GM21825 (cell line): ENCODE results near the gene SEC24C.

Source experiments
- ATAC-seq: cut with Tn5 transposase; IDR thresholded peaks from one replicate; pipeline ENCODE4 v1.9.1; 2021; ENCODE audit warnings: mild to moderate bottlenecking, moderate library complexity; ENCODE audit not compliant: unreplicated experiment

Gene SEC24C

DNA sequence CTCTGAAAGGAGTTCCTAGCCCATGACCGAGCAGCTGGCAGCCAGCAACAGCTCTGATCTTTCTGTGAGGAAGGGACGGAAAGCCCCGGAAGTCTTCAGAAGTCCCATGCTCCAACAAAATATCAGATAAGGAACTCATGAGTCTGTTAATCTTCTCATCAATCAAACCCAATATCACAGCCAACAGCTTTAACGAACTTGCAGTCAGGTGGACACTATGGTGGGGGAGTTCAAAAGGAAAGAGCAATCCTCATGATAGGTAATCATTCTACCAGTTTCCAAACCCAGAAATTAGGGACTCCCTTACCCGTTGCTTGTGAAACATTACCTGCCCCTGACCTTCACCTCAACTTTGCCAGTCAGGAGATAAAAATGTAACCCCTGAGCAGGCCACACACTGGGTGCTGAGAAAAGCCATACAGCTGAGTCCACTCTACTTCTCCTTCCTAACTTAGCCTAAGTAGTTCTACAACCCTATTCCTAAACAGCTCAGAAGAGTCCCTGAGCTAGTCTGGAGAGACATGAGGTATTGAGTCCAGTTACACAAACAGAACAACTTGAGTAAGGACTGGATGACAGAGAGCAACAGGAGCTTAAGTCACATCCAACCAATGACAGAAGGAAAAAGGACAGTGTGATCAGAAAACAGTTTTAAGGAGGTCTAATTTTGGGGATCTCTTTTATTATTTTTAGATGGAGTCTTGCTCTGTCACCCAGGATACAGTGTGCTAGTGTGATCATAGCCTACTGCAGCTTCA, 65.1 kb downstream of the SEC24C start:
- no peak for ATAC-seq

DNA sequence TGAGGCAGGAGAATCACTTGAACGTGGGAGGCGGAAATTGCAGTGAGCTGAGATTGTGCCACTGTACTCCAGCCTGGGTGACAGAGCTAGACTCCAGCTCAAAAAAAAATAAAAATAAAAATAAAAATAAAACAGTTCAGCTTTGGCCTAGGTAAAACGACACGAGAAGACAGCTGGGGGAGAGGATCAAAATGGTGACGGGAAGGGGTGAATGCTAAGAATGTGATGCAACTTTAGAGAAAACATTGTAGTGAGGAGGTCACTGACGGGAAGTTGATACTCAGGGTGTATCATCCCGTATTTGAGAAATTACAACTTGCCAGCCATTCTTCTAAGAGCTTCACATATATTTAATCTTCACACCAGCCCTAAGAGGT, 66.2 kb downstream of the SEC24C start:
- no peak for ATAC-seq

DNA sequence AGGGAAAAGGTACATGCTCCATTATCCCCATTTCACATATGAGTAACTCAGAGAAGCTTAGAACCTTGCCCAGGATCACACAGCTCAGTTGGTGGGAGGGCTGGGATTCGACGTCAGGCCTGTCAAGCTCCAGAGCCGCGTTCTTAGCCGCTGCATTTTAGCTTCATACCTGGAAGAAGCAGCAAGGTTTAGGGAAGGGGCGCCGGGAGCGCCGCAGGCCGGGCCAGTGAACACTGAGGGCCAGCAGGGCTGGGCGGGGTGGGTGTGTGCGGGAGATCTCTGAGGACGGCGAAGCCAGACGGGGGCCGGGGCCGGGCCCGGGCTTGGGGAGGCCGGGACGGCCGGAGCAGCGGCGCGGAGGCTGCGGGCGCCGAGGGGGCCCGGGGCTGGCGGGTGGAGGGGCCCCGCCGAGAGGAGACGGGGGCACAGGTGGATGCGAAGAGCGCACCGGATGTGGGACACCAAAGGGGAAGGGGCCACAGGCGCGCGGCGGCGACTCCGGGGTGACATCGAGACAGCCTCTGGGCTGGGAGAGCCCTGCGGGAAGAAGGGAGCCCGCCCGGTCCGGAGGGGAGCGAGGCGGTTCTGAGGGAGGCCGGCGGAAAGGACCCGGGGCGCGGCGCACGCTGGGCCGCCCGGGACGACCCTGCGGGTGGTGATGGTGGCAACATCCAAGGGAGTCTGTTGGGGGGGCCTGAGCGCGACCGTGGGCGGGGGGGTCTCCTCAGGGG, 66.7 kb downstream of the SEC24C start:
- ATAC-seq = peak; percentile 23

DNA sequence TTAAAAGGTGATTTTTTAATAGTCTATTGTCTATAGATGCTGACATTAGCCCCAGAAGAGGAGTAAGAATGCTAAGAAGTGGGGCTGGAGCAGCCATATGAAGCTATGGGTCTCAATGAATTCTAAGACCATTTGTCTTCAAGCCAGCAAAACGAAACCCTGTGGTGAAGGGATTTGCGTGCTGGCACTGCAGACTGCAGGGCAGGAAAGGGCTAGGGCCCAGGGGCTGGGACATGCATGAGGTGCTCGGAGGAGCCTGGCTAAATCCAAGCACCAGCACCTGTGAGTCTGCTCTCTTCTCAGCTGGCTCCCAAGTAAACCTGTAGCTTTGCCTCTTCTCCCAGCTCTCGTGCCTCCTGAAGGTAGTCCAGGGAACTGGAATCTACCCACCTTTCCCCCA, 68.5 kb downstream of the SEC24C start:
- ATAC-seq = no peak

DNA sequence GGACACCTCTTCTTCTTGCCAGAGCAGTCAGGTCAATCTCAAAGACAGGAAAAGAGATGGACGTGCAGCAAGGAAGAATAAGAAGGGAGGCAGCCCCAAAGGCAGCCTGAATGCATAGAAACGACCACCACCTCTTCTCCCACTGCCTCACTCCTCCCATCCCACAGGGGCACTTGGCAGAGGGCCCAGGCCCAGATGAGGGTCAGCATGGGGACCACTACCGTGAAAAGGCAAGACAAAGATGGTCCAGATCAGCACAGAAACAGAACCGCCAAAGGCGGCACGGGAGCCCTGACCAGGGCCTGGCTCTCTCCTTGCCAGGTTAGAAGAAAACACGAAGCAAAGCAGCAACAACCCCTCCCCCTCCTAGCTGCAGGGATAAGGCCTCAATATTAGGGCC, 69.2 kb downstream of the SEC24C start:
- no peak for ATAC-seq

DNA sequence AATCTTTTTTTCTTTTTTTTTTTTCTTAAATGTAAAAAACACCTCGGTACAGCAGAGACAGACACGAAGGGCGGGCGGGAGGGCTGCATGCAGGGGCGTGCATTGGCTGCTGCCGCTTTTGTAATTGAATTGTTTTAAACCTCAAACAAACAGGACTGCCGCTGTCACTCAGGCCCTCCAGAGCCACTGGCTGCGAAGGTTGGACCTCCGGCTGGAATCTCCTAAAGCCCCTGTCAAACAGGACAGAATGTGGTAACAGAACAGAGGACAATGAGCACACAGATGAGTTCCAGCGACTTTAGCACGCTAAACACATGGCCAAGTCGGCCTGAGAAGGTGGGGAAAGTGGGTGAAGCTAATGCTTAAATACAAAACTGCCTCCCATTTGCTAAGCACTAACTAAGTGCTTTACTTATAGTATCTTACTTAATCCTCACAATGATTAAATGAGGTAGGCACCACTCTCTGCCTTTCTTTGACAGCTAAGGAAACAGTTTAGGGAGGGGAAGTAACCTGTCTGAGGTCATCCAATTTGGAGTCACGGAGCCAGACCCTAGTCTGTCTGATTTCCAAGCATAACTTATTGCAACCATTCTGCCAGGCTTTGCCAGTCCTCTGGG, 70.2 kb downstream of the SEC24C start:
- no peak for ATAC-seq

DNA sequence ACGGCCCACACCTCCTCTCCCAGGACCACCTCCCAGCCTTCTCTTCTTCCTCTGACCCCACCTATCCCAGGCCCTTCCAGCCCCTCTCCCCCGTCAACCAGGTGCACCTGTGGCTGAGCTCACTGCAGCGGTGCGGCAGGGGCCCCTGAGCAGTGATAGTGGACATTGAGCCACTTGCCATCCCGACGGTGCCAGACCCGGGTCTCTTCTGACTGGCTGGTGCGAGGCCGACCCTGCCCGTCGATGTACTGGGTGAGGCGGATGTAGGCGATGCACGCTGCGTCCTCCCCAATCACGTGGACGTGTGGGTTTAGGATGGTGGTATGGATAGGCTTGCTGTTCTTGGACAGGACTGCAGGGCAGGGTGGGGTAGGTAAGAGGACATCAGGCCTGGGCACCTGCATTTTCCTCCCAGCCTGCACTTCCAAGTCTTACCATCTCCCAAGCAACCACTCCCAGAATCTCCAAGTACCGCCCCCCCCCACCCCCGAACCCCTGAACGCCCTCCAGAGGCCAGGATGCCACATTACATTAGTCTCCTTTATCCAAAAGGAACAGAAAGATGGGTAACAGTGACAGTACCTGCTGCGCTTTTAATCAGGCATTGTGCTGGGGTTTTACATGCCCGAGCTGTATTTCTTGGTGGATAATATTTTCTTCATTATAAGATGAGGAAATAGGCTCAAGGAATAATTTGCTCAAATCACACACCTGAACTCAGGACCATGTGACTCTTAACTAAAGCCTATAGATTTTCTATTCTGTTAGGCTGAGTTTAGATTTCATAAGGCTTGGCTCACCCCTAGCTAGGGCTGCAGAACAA, 70.9 kb downstream of the SEC24C start:
- no peak for ATAC-seq

- no peak for ATAC-seq
Measured at GRCh38 chr10:73815719-73816030, 71.5 kb downstream of the SEC24C start.

- no peak for ATAC-seq
Measured at GRCh38 chr10:73816917-73817729, 73.0 kb downstream of the SEC24C start.

DNA sequence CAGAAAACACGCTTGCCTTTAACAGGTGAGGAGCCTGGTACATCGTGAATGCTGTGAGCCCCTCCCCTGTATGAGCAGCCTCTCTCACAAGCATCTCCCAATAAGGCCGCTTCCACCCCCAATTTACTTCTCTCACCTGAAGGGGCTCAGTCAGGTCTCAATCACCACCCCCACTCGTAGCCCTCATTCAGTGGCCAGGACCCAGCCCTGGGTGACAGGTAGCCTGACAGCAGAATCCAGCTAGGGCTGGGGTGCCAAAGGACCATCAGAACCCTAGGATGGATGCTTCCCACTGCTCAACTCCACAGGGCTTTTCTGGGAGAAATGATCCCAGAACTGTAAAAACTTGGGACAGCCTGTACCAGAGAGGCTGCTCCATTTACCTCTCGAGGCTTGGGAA, 73.7 kb downstream of the SEC24C start:
- ATAC-seq = no peak

DNA sequence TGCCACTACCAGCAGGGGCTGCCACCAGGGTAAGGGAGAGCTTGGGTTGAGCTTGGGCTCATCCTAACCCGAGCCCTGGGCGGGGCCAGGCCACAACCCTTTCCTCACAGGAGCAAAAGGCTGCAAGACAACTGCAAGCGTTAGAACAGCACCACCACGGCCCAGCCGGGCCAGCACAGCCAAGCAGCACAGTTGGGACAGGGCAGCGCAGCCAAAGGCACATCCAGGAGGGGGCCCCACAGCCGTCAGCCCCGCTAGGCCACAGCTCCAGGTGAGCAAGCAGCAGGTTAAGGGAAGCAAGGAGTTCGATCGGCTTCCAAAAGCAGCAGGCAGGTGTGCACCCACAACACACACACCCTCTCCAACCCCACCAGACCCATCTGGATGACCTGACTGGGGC, 74.2 kb downstream of the SEC24C start:
- ATAC-seq = no peak

- ATAC-seq = no peak
Measured at GRCh38 chr10:73819081-73819480, 74.9 kb downstream of the SEC24C start.

DNA sequence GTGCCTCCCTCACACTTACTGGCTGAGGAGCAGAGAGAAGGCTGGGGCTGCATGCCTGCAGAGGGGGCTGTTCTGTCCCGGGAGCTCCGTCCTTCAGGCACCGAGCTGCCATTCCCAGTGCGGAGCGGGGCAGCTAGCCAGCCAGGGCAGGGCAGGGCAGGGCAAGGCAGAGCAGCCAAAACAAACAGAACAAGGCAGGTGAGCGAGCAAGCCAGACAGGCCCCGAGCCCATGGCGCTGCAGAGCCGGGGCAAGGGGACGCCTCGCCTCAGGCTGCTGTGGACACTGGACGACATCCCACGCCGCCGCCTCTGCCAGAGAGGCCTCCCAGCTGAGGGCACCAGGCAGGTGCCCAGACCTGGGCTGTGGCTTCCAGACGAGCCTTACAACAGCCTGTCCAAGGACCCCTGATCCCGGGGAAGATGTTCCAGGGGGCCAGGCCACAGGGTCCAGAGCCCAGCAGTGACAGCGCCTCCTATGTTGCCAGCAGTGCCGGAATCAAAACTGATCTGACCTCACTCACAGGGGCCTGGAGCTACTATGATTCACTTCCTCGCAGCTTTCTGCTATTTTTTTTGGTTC, 75.4 kb downstream of the SEC24C start:
- no peak for ATAC-seq
